ENCODE measurements around the gene CD2AP. TPM values are rescaled to one million over a fixed set of nuclear protein-coding genes. Genes with fewer than 3 reads are reported as not detected.
A peak's percentile ranks its signal among the peaks of the same experiment; 100 is the strongest.

The CD2AP gene
- total and polyA plus RNA-seq, 9 of the 15 experiments (the other 6 are each of a cell fraction or from before 2014, with no cell fraction given) = 9.4 to 69.7 (median 38.7) TPM

GRCh38 chr6:47464052-47464451 is 13.5 kb upstream of the CD2AP start:
- no peak overlapping the region for H3K9ac ChIP-seq (ENCODE audit: insufficient read depth in 1 of 2, low read depth in 2 of 2, low read length in 2 of 2)
- WGBS (ENCODE audit: insufficient coverage, low coverage, missing lambda C conversion rate) = 28% methylated on average over 1 of the region's 1 CpG
- no peaks in the 10 kb centered on the region for H3K36me3 ChIP-seq (ENCODE audit: control insufficient read depth, insufficient read depth, low read length)
- H3K9me3 ChIP-seq (replicated peaks; ENCODE audit: control insufficient read depth, insufficient read depth, low read depth, low read length) = no peaks in the 10 kb centered on the region
- H3K4me3 ChIP-seq = no peak overlapping the region
- H3K79me2 ChIP-seq (ENCODE audit: control insufficient read depth, insufficient read depth, low read length) = no peaks in the 10 kb centered on the region
- no peak overlapping the region for H2AFZ ChIP-seq (ENCODE audit: low read depth, low read length)
- H3K9me1 ChIP-seq (ENCODE audit: control insufficient read depth, insufficient read depth, low read length) = no peaks in the 10 kb centered on the region
- no TSS peak for BruUV-seq (replicated peaks)
- in situ Hi-C loops (cut with MboI) = no loop called here
- DNase-seq (ENCODE audit: extremely low read depth in 1 of 4, low spot score in 3 of 4) (no peak), ATAC-seq (no peak), FAIRE-seq (no peak)
- intact Hi-C loops (cut with micrococcal nuclease) = no loop called here
- no peaks in the 10 kb centered on the region for H3K27me3 ChIP-seq (ENCODE audit: control insufficient read depth in 2 of 2, insufficient read depth in 2 of 2, low read length in 2 of 2)
- H3K4me2 ChIP-seq (ENCODE audit: insufficient read depth, low read length) = no peak overlapping the region
- CTCF ChIA-PET (ENCODE audit: low intra/inter-chr PET ratio) = no interaction called here
- TF ChIP-seq IRF2 (CRISPR knock-in tag; IDR thresholded peaks at IDR 0.05) (no peak), HNRNPUL1 (IDR thresholded peaks at IDR 0.05; ENCODE audit: low read length) (no peak), NFIC (IDR thresholded peaks at IDR 0.05) (0 out of 2 replicates have a peak, but pooled peaks have one; percentile 30), GATA2 (CRISPR knock-in tag; IDR thresholded peaks at IDR 0.05) (no peak), CC2D1A (IDR thresholded peaks at IDR 0.05) (no peak), THAP7 (CRISPR knock-in tag; IDR thresholded peaks at IDR 0.05) (no peak)
- POLR2A ChIA-PET = interaction anchor here (0.5 kb wide), 1 partner anchor 72 kb away, joined by 3 read pairs; no protein-coding TSS in a partner anchor
- H4K20me1 ChIP-seq (replicated peaks; ENCODE audit: control insufficient read depth, insufficient read depth, low read length) = no peaks in the 10 kb centered on the region
- no peak overlapping the region for H3K27ac ChIP-seq (ENCODE audit: extremely low read depth, low read depth, low read length)
- no peaks in the 10 kb centered on the region for H3K4me1 ChIP-seq (replicated peaks in 1 of 2; ENCODE audit: control insufficient read depth in 2 of 2, insufficient read depth in 2 of 2, low read length in 2 of 2)

GRCh38 chr6:47465117-47465516 is 12.5 kb upstream of the CD2AP start:
- peak overlapping the region; percentile 1; the same call in 1 of the 2 replicates for H2AFZ ChIP-seq (ENCODE audit: low read depth, low read length)
- no peaks in the 10 kb centered on the region for H3K36me3 ChIP-seq (ENCODE audit: control insufficient read depth, insufficient read depth, low read length)
- ChIA-PET CTCF (ENCODE audit: low intra/inter-chr PET ratio) (no interaction called here), POLR2A (interaction anchor here (1.0 to 2.6 kb wide), 3 partner anchors 8 to 12 kb away, joined by 3 to 14 read pairs (median 5); partner anchors contain the start of gene CD2AP)
- 0% methylated on average over 1 of the region's 1 CpG for WGBS (ENCODE audit: insufficient coverage, low coverage, missing lambda C conversion rate)
- TF ChIP-seq ZNF143 (CRISPR knock-in tag; IDR thresholded peaks at IDR 0.05) (no peak), ARID3A (IDR thresholded peaks at IDR 0.05; ENCODE audit: borderline replicate concordance, low read depth, low read length) (no peak), ZNF449 (CRISPR knock-in tag; IDR thresholded peaks at IDR 0.05) (no peak)
- no peaks in the 10 kb centered on the region for H4K20me1 ChIP-seq (replicated peaks; ENCODE audit: control insufficient read depth, insufficient read depth, low read length)
- peak; percentile 54 for FAIRE-seq
- intact Hi-C loops (cut with micrococcal nuclease) = no loop called here
- DNase-seq (ENCODE audit: extremely low read depth in 1 of 4, low spot score in 3 of 4) = no peak
- H3K27me3 ChIP-seq (ENCODE audit: control insufficient read depth in 2 of 2, insufficient read depth in 2 of 2, low read length in 2 of 2) = no peaks in the 10 kb centered on the region
- peak; percentile 46 for ATAC-seq
- no peak overlapping the region for H3K27ac ChIP-seq (ENCODE audit: extremely low read depth, low read depth, low read length)
- no peak overlapping the region for H3K9ac ChIP-seq (ENCODE audit: insufficient read depth in 1 of 2, low read depth in 2 of 2, low read length in 2 of 2)
- H3K4me2 ChIP-seq (ENCODE audit: insufficient read depth, low read length) = no peak overlapping the region
- H3K9me1 ChIP-seq (ENCODE audit: control insufficient read depth, insufficient read depth, low read length) = no peaks in the 10 kb centered on the region
- H3K4me3 ChIP-seq = no peak overlapping the region
- no peaks in the 10 kb centered on the region for H3K4me1 ChIP-seq (replicated peaks in 1 of 2; ENCODE audit: control insufficient read depth in 2 of 2, insufficient read depth in 2 of 2, low read length in 2 of 2)
- in situ Hi-C loops (cut with MboI) = no loop called here
- BruUV-seq (replicated peaks) = no TSS peak
- no peaks in the 10 kb centered on the region for H3K79me2 ChIP-seq (ENCODE audit: control insufficient read depth, insufficient read depth, low read length)
- H3K9me3 ChIP-seq (replicated peaks; ENCODE audit: control insufficient read depth, insufficient read depth, low read depth, low read length) = no peaks in the 10 kb centered on the region
